Chondrocyte (in vitro differentiated cells): ENCODE measurements around the gene FSD1L. TPM values are rescaled to one million over a fixed set of nuclear protein-coding genes. Genes with fewer than 3 reads are reported as not detected.

Source experiments
- DNase-seq: peaks from one replicate; pipeline ENCODE4 v3.0.0; 2021; ENCODE audit warnings: mixed read lengths, low spot score
- H3K27ac Mint-ChIP-seq: one replicate; pipeline ENCODE4 v1.8.0; 2021; ENCODE audit warnings: mild to moderate bottlenecking, moderate library complexity, mixed read lengths; ENCODE audit not compliant: unreplicated experiment
- H3K27me3 Mint-ChIP-seq: 2 replicates; pipeline ENCODE4 v1.8.0; 2021; ENCODE audit warnings: low read depth, mixed read lengths
- H3K36me3 Mint-ChIP-seq: 2 replicates; pipeline ENCODE4 v1.8.0; 2021; ENCODE audit warnings: low read depth, mixed read lengths
- H3K4me1 Mint-ChIP-seq: 2 replicates; pipeline ENCODE4 v1.8.0; 2021; ENCODE audit warnings: low read depth, mild to moderate bottlenecking, mixed read lengths
- H3K4me3 Mint-ChIP-seq: one replicate; pipeline ENCODE4 v1.8.0; 2021; ENCODE audit warnings: mild to moderate bottlenecking, moderate library complexity, mixed read lengths; ENCODE audit not compliant: unreplicated experiment
- H3K9me3 Mint-ChIP-seq: 2 replicates; pipeline ENCODE4 v1.8.0; 2021; ENCODE audit warnings: low read depth, mixed read lengths
- CTCF ChIP-seq: fragments of 200-600 bp; sonication (generic); IDR thresholded peaks from 2 replicates; pipeline ENCODE4 v1.5.0; 2021; ENCODE audit warnings: antibody characterized with exemption, mild to moderate bottlenecking, moderate library complexity
- total RNA-seq: library from RNA; stranded (reverse); gene quantifications from 3 replicates; pipeline ENCODE4 v1.2.1, GENCODE V29; 2021

FSD1L gene
- total RNA-seq, 1 donor from 2014 or later = 5.6 TPM

GRCh38 chr9:105418588-105419500 lies 29.0 kb upstream of the FSD1L start:
- no peaks in the 10 kb centered on the region for H3K36me3 Mint-ChIP-seq

GRCh38 chr9:105419816-105420597 lies 27.8 kb upstream of the FSD1L start:
- no peaks in the 10 kb centered on the region for H3K27me3 Mint-ChIP-seq
- H3K36me3 Mint-ChIP-seq = no peaks in the 10 kb centered on the region
- H3K27ac Mint-ChIP-seq = no peak overlapping the region
- TF ChIP-seq CTCF = no peak
- DNase-seq = no peak
- no peaks in the 10 kb centered on the region for H3K9me3 Mint-ChIP-seq
- H3K4me1 Mint-ChIP-seq = peaks cover 4% of the 10 kb centered on the region
- no peak overlapping the region for H3K4me3 Mint-ChIP-seq

More at GRCh38 chr9:105418588-105419500, 29.0 kb upstream of the FSD1L start:
- Mint-ChIP-seq H3K4me3 (no peak overlapping the region), H3K9me3 (no peaks in the 10 kb centered on the region), H3K27ac (no peak overlapping the region), H3K27me3 (no peaks in the 10 kb centered on the region), H3K4me1 (peaks cover 4% of the 10 kb centered on the region)
- DNase-seq = no peak
- TF ChIP-seq CTCF = no peak

- no peaks in the 10 kb centered on the region for H3K4me1 Mint-ChIP-seq
- H3K27ac Mint-ChIP-seq = no peak overlapping the region
- H3K9me3 Mint-ChIP-seq = no peaks in the 10 kb centered on the region
- H3K4me3 Mint-ChIP-seq = no peak overlapping the region
- H3K36me3 Mint-ChIP-seq = no peaks in the 10 kb centered on the region
- no peak for TF ChIP-seq CTCF
- no peaks in the 10 kb centered on the region for H3K27me3 Mint-ChIP-seq
- no peak for DNase-seq
Observed at GRCh38 chr9:105421154-105421553, 26.7 kb upstream of the FSD1L start.

DNA sequence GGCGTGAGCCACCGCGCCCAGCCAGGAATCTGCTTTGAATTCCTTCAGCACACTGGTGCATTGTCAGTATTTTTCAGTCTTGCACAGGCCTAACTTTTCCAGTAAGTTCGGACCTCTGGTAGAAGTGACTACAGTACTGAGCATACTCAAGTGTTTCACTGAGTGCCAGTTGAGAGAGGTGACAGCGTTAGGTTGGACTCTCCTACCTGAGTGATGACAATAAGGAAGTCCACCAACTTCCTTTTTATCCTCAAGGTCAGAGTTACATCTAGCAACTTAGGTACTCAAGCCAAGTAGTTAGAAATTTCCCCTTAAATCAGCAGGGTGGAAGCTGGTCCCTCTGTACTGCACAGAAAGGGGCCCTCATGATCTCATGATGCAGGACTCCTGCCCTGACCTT lies 26.0 kb upstream of the FSD1L start:
- no peak for TF ChIP-seq CTCF
- Mint-ChIP-seq H3K4me1 (no peaks in the 10 kb centered on the region), H3K27ac (no peak overlapping the region), H3K36me3 (no peaks in the 10 kb centered on the region), H3K9me3 (no peaks in the 10 kb centered on the region), H3K27me3 (no peaks in the 10 kb centered on the region), H3K4me3 (no peak overlapping the region)
- DNase-seq = no peak

DNA sequence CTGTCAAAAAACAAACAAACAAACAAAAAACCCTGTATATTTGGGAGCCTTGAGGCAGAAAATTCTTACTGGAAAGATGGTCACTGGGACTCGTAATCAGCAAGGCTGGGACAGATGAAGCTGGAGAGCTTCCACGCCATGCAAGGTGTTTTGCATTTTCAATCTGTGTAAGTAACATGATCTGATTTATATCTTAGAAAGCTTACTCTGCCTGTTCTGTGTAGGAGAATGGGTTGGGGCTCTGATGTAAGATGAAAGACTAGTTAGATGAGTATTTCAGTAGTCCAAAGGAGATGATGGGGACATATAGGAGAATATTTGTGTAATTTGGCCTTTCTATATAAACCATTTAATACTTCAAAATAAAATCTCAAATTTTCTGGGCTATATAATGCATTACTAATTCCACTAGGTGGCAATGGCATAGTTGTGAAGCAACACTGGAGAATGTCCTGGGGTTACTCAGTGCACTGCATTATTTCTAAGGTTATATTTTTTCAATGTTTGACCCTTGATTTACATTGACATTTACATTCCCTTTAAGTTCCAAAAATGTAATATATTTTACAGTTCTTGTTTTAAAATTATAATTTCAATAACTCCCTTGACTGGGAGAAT lies 21.9 kb upstream of the FSD1L start:
- Mint-ChIP-seq H3K36me3 (no peaks in the 10 kb centered on the region), H3K27me3 (no peaks in the 10 kb centered on the region), H3K4me3 (no peak overlapping the region), H3K9me3 (no peaks in the 10 kb centered on the region), H3K4me1 (no peaks in the 10 kb centered on the region), H3K27ac (no peak overlapping the region)
- peak; percentile 84 for TF ChIP-seq CTCF
- DNase-seq = no peak
